NCI-H128 (cell line): ENCODE data around the gene SEMA4B.
"Not testable (repeated sequence)": the region's sequence is repeated elsewhere in the genome, so short reads cannot be mapped to it uniquely, and the experiment has no call there.

Source experiments
- DNase-seq: peaks from one replicate; lab custom pipeline; 2025; ENCODE audit not compliant: unreplicated experiment; lab: John Stamatoyannopoulos, UW

The SEMA4B gene

DNA sequence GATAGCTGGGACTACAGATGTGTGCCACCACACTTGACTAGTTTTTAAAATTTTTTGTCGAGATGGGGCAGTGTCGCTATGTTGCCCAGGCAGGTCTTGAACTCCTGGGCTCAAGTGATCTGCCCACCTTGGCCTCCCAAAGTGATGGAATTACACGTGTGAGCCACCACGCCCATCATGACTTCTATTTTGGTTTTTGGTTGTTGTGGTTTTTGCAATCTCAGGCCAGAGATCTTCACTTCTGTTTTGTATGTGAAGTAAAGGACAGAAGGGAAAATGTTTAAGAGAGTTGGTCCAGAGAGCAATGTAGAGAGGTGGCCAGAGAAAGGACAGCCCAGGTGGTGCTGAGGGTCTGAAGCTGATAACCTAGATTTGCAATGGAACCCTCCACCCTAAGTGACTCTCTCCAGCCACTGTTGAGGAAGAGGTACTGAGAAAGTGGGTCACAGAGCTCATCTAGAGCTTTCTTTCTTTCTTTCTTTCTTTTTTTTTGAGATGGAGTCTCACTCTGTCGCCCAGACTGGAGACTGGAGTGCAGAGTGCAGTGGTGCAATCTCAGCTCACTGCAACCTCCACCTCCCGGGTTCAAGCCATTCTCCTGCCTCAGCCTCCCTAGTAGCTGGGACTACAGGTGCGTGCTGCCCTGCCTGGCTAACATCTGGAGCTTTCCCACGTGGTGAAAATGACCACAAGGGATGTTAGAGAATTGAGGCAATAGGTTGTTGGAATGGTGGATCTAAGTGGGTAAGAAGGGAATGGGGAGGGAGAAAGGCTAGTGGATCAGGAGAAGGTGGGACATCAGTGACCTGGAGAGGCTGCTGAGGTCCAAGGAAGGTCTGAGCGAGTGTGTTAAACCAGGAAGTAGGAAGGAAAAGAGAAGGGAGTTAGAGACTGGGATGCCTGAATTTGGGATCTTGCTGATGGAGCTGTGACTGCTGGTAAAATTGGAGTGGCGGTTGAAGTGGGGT is 22.4 kb upstream of the SEMA4B start:
- DNase-seq = no peak

DNA sequence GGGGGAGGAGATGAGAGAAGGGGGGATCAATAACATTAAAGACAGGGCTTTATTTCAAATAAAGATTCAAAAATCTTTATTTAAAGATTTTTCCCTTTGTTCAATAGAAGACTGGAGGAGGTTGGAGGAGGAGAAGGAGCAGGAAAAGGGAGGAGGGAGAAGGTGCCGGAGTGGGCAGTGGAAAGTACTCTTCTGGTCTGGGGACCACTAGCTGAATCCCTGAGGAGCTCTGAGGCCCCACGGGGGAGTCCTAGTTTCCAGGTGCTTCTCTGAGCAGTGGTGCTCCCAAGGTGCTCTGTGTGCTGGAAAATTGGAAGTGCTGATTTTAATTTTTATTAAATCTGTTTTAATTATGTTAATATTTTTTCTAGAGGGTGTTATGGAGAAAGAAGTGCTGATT is 19.4 kb upstream of the SEMA4B start:
- no peak for DNase-seq

- no peak for DNase-seq
Measured at GRCh38 chr15:90184119-90184785, 16.9 kb upstream of the SEMA4B start.

GRCh38 chr15:90184786-90185704 is 16.1 kb upstream of the SEMA4B start:
- DNase-seq = peak; percentile 36

- DNase-seq = no peak
Measured at GRCh38 chr15:90187257-90187868, 13.8 kb upstream of the SEMA4B start.

DNA sequence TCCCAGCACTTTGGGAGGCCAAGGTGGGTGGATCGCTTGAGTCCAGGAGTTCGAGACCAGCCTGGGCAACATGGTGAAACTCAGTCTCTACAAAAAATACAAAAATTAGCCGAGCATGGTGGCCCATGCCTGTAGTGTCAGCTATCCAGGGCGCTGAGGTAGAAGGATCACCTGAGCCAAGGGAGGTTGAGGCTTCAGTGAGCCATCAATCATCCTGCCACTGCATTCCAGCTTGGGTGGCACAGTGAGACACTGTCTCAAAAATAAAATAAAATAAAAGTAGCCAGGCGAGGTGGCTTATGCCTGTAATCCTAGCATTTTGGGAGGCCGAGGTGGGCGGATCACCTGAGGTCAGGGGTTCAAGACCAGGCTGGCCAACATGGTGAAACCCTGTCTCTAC is 13.1 kb upstream of the SEMA4B start:
- DNase-seq = not testable (repeated sequence)

GRCh38 chr15:90188914-90189748 is 12.0 kb upstream of the SEMA4B start:
- no peak for DNase-seq

DNA sequence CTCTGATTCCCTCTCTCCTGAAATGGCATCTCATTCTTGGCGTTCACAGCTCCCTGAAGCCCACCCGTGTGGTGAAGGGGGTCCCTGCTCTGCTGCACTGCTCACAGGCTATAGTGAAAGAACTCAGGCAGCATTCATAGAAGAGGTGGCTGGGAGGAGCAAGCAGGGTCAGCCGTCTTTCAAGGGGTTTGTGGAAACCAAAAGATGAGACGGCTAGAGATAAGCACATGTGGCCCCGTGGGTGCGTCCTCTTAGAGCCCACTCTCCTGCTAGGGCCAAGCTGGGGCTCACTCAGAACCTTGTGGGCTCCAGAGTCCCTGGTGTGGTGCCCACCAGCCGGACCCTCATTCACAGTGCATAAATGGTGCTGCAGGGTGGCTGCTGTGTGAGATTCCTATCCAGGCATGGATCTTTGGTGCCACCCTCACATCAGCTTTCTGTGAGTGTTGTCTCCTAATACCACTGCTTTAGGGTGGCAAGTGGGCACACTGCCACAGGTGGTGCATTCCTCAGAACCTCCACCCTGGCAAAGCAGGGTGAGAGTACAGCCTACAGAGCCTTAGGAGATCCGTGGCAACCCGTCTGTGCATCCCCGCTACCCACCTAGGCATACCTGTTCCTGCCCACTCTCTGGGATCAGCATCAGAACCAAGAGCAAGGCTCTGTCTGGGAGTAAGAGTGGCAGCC is 11.2 kb upstream of the SEMA4B start:
- DNase-seq = no peak

DNA sequence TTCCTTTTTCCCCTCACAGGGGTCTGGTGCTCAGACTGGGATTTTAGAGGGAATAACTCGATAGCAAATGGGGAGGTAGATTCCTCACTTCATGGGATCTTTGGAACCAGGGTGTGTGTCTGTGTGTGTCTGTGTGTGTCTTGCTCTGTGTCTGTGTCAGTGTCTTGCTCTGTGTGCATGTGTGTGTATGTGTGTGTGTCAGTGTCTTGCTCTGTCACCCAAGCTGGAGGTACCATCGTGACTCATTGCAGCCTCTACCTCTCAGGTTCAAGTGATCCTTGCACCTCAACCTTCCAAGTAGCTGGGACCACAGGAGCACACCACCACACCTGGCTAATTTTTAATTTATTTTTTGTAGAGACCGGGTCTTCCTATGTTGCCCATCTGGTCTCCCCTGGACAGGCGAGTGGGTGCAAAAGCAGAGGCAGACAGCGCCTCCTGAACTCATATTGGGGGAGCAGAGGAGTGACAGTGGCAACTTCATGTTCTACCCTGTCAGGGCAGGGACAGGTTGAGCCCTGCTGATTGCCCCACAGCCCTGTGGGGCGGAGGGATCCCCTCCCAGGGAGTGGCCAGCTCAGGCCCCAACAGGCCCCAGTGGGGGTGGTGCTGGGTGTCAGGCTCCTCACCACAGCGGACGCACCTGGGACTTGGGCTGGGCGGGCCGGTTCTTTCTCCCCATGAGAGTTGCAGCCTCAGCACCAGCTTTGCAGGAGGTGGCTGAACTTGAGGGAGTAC is 10.4 kb upstream of the SEMA4B start:
- DNase-seq = no peak

GRCh38 chr15:90191344-90191687 is 9.8 kb upstream of the SEMA4B start:
- DNase-seq = no peak

- peak; percentile 64 for DNase-seq
Measured at GRCh38 chr15:90191794-90192509, 9.2 kb upstream of the SEMA4B start.

GRCh38 chr15:90192961-90193786 is 8.0 kb upstream of the SEMA4B start:
- DNase-seq = no peak

GRCh38 chr15:90194655-90195054 is 6.5 kb upstream of the SEMA4B start:
- no peak for DNase-seq

DNA sequence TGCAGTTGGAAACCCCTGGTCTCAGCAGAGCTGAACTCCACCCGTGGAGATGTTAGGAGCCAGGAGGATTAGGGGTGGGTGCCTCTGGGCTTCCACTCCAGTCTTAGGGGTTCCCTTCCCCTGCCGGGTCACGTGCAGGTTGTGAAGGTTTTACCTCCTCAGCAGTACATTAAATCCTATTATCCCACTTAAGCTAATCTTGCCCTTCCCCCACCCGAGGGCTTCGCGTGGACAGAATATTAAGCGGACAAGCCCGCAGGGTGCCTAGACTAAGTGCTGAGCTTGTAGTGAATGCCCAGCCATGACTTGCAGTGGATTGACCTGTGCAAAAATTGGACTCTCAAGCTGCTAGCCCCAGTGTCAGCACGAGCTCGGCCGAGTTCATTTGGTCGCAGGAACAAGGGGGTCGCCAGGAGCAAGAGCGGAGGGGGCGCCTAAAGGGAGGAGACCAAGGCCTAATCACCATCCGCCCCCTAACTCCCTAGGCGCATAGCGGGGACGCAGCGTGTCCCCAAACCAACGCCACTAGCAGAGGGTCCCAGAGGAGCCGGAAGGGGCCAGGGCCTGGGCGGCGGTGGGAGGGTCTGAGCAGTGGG is 498 bp upstream of the SEMA4B start:
- no peak for DNase-seq

DNA sequence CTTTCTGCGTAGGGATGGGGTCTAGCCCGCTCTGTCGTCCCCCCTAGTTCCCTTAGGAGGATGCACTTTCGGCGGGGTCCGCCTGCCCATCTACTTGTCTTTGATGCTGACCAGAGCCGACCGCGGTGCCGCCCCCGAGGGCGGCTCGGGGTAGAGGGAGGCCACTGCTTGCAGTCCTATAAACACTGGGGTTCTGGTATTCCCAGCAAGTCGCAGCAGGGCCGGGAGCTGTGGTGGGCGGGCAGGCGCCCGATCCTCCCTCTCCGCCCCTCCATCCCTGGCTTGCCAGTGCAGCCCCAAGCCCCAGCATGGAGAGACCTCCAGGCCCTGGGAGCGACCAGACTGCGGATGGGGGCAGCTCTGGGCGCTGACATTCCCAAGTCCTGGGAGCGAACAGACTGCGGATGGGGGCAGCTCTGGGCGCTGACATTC is 830 bp downstream of the SEMA4B start:
- no peak for DNase-seq

DNA sequence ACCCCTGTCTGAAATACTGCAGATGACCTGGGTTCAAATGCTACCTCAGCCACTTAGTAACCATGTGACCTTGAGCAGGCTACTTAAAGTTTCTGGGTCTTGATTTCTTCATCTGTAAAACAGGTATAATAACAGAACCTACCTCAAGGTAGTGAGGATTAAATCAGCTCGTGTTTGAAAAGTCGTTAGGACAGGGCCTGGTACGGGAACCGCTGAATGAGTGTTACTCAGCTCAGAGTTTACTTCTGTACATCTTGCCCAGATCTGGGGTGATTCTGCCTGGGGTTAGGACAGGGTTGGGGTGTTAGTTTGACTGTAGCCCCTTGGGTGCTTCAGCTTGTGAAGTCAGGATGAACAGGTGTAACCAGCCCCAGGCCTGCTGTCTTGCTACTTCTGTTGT is 1.8 kb downstream of the SEMA4B start:
- DNase-seq = no peak

- no peak for DNase-seq
Measured at GRCh38 chr15:90203473-90203872, 2.3 kb downstream of the SEMA4B start.
